ENCODE results near the gene ZFYVE21.

ZFYVE21 gene

GRCh38 chr14:103735815-103736545 is 20.4 kb downstream of the ZFYVE21 start:
- in situ Hi-C loops (cut with HindIII; ENCODE audit: low sequenced_read_pairs), result no loop called here

GRCh38 chr14:103736546-103737431 is 21.2 kb downstream of the ZFYVE21 start:
- in situ Hi-C loops (cut with HindIII; ENCODE audit: low sequenced_read_pairs), result no loop called here

GRCh38 chr14:103737432-103738045 is 21.9 kb downstream of the ZFYVE21 start:
- in situ Hi-C loops (cut with HindIII; ENCODE audit: low sequenced_read_pairs), result no loop called here

GRCh38 chr14:103738166-103738565 is 22.6 kb downstream of the ZFYVE21 start:
- in situ Hi-C loops (cut with HindIII; ENCODE audit: low sequenced_read_pairs), result no loop called here

GRCh38 chr14:103738701-103739451 is 23.3 kb downstream of the ZFYVE21 start:
- in situ Hi-C loops (cut with HindIII; ENCODE audit: low sequenced_read_pairs), result no loop called here

GRCh38 chr14:103739466-103739792 is 23.8 kb downstream of the ZFYVE21 start:
- in situ Hi-C loops (cut with HindIII; ENCODE audit: low sequenced_read_pairs), result no loop called here

GRCh38 chr14:103739793-103740501 is 24.3 kb downstream of the ZFYVE21 start:
- in situ Hi-C loops (cut with HindIII; ENCODE audit: low sequenced_read_pairs), result no loop called here

GRCh38 chr14:103740991-103741689 is 25.5 kb downstream of the ZFYVE21 start:
- in situ Hi-C loops (cut with HindIII; ENCODE audit: low sequenced_read_pairs), result no loop called here

- in situ Hi-C loops (cut with HindIII; ENCODE audit: low sequenced_read_pairs), result no loop called here
Measured at GRCh38 chr14:103741876-103742275, 26.3 kb downstream of the ZFYVE21 start.

- in situ Hi-C loops (cut with HindIII; ENCODE audit: low sequenced_read_pairs), result no loop called here
Measured at GRCh38 chr14:103742499-103743255, 27.1 kb downstream of the ZFYVE21 start.

- in situ Hi-C loops (cut with HindIII; ENCODE audit: low sequenced_read_pairs), result no loop called here
Measured at GRCh38 chr14:103743691-103744090, 28.1 kb downstream of the ZFYVE21 start.

GRCh38 chr14:103744621-103745395 is 29.2 kb downstream of the ZFYVE21 start:
- in situ Hi-C loops (cut with HindIII; ENCODE audit: low sequenced_read_pairs), result no loop called here

GRCh38 chr14:103745424-103745823 is 29.8 kb downstream of the ZFYVE21 start:
- in situ Hi-C loops (cut with HindIII; ENCODE audit: low sequenced_read_pairs), result no loop called here

GRCh38 chr14:103746701-103747100 is 31.1 kb downstream of the ZFYVE21 start:
- in situ Hi-C loops (cut with HindIII; ENCODE audit: low sequenced_read_pairs), result no loop called here

GRCh38 chr14:103748534-103748857 is 32.9 kb downstream of the ZFYVE21 start:
- in situ Hi-C loops (cut with HindIII; ENCODE audit: low sequenced_read_pairs), result no loop called here

GRCh38 chr14:103749452-103749851 is 33.8 kb downstream of the ZFYVE21 start:
- in situ Hi-C loops (cut with HindIII; ENCODE audit: low sequenced_read_pairs), result no loop called here

GRCh38 chr14:103749860-103750259 is 34.2 kb downstream of the ZFYVE21 start:
- in situ Hi-C loops (cut with HindIII; ENCODE audit: low sequenced_read_pairs), result no loop called here

GRCh38 chr14:103753774-103754173 is 38.2 kb downstream of the ZFYVE21 start:
- in situ Hi-C loops (cut with HindIII; ENCODE audit: low sequenced_read_pairs), result no loop called here
